Fibroblast of lung (primary cell): ENCODE results near the gene TGFBR3.

ENCODE experiments used
- CTCF ChIP-seq, 2 donors: IDR thresholded peaks in 1 of 2; conservative IDR thresholded peaks in 1 of 2; 1 replicate in 1 of 2; 2 replicates in 1 of 2; pipeline ENCODE4 v1.5.1; 2011 to 2012; ENCODE audit warnings: low read length in 2 of 2, control low read depth in 1 of 2, inconsistent platforms in 1 of 2, low read depth in 1 of 2, mild to moderate bottlenecking in 1 of 2
- EZH2 ChIP-seq: IDR thresholded peaks from 2 replicates; pipeline ENCODE4 v1.5.1; 2012; ENCODE audit warnings: low read length, control low read depth, mild to moderate bottlenecking; ENCODE audit errors: missing control alignments

DNA sequence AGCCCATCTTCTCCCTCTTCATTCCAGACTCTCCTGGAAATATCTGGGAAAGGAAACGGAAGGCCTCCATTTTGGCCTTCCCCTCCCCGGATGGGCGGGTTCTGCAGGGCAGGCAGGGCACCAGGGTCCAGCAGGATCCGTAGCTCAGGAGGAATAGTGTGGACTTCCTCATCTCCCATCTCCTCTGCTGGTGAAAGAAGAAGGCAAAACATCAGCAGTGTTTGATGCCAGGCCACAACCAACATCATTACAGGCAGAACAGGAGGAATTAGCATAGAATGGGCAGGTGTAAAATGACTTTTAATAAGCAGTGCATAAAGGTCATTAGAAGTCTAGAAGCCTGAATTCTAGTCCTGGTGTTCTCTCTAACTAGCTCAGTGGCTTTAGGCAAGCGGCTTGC, 165.9 kb downstream of the TGFBR3 start:
- TF ChIP-seq CTCF (conservative IDR thresholded peaks at IDR 0.05 in 1 of 2, IDR thresholded peaks at IDR 0.05 in 1 of 2; ENCODE audit: low read depth in 1 of 2, low read length in 2 of 2) (no peak), EZH2 (no peak)
